ENCODE results near the gene RGS17.
A peak's percentile ranks its signal among the peaks of the same experiment; 100 is the strongest.
"Not testable (repeated sequence)": the region's sequence is repeated elsewhere in the genome, so short reads cannot be mapped to it uniquely, and the experiment has no call there.

The RGS17 gene

GRCh38 chr6:153028286-153028685 lies 102.8 kb downstream of the RGS17 start:
- DNase-seq: no peak

- DNase-seq: no peak
These were observed 103.6 kb downstream of the RGS17 start for GRCh38 chr6:153027480-153027879.

DNA sequence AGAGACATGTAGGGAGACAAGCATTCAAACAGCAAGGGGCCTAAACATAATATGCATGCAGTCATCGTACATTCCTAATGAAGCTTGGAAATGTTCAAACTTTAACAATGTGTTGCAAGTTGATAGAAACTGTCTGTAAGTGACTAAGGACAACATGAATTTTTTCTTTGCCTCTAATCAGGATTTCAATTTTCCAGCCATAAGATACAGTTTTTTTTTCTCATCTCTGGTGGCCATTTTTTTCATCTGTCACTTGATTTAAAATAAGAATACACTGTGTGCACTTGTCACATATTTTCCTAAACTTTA lies 106.4 kb downstream of the RGS17 start:
- no peak for DNase-seq

- DNase-seq: peak; percentile 75
These were observed 106.9 kb downstream of the RGS17 start for GRCh38 chr6:153023977-153024708.

DNA sequence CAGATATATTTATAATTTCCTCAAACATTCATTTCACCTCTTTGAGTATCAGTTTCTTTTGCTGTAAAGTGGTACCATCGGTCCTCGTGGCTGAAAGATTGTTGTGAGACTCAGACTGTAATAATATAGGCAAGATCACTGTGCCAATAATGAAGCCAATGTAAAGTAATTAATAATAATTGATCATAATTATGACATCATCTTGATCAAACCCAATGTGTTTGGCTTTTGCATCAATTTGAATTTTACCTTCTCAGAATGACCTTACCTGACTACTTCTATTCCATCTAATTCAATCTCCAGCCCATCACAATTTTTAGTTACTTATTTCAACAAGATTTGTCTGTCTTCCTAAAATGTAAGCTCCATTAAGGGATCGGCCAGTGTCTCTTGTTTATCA lies 112.7 kb downstream of the RGS17 start:
- no peak for DNase-seq

DNA sequence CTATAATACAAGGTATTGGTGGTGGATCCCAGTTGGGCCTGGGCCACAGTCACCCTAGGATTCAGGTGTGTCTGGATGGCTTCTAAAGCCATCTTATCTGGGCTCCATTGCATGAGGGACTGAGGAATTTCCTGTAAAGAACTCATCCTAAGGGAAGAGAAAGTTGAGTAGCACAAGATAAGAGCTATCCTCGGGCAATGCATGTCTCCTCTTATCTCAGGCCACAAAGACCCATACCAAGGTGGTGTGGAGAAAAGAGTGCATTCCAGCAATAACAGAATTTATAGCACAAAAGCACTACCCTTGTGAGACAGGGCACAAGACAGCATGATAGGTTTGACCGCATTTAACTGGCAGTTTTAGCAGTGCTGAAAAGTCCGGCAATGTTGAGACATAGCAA lies 114.2 kb downstream of the RGS17 start:
- no peak for DNase-seq

GRCh38 chr6:153015094-153015640 lies 115.9 kb downstream of the RGS17 start:
- DNase-seq: no peak

DNA sequence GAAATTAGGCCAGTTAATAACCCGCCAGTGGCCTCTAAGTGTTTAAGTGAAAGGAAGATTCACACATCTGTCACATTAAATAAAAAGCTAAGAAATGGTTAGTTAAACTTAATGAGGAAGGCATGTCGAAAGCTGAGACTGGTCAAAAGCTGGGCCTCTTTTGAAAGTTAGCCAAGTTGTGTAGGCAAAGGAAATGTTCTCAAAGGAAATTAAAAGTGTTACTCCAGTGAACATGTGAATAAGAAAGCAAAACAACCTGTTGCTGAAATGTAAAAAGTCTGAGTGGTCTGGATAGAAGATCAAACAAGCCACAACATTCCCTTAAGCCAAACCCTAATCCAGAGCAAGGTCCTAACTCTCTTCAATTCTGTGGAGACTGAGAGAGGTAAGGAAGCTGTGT lies 117.6 kb downstream of the RGS17 start:
- DNase-seq: no peak

GRCh38 chr6:153012856-153013255 lies 118.2 kb downstream of the RGS17 start:
- no peak for DNase-seq

DNA sequence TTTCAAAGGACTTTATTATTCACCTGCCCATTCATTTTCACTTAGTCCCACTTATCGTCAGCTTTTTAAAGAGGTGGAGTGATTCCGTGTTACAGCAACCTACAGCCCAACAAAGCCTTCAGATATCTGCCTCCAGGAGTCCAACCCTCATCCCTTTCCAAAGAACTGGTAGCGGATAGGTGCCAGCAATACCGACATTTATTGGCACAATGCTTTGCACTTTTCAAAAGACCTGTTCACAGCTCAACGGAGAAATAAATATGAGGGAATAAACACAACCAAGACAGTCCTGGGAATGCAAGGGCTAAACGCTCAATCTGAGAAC lies 127.8 kb downstream of the RGS17 start:
- no peak for DNase-seq

DNA sequence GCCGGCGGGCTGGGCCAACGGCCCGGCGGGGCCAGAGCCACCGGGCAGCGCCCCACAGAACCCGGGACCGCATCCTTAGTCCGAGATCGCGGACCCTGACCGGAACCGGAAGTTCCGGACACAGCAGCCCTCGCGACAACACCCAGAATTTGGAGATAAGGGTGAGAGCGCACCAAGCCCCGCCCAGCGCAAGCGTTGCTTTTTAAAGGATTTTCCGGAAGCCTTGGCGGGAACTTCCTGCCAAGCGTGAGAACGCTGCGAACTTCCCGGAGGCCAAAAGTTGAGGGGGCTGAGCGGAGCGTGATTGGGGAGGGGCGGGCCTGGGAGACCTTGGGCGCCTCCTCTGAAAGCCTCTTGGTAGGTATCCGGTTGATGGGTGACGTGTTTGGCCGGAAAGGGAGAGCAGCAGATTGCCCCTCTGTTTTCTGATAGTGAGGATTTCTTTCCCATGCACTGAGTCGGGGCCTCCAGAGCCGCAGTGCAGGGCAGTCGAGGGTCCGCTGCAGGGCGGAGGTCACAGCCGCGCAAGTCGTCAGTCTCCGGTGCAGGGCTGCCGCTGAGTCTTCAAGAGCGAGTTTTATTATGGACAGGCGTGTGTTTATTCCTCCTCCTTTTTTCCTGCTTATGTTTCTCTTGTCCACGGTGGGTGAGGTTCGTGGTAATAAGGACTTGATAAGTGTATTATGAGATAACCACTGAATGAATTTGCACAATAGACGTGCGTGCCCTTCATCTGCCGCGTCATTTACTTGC lies 128.3 kb downstream of the RGS17 start, which contains the start of gene MTRF1L:
MTRF1L (minus strand) TSS at position 97 of the 753 bp plus-strand sequence; CDS start at position 73, 24 bp downstream.
- peak; percentile 97 for DNase-seq

DNA sequence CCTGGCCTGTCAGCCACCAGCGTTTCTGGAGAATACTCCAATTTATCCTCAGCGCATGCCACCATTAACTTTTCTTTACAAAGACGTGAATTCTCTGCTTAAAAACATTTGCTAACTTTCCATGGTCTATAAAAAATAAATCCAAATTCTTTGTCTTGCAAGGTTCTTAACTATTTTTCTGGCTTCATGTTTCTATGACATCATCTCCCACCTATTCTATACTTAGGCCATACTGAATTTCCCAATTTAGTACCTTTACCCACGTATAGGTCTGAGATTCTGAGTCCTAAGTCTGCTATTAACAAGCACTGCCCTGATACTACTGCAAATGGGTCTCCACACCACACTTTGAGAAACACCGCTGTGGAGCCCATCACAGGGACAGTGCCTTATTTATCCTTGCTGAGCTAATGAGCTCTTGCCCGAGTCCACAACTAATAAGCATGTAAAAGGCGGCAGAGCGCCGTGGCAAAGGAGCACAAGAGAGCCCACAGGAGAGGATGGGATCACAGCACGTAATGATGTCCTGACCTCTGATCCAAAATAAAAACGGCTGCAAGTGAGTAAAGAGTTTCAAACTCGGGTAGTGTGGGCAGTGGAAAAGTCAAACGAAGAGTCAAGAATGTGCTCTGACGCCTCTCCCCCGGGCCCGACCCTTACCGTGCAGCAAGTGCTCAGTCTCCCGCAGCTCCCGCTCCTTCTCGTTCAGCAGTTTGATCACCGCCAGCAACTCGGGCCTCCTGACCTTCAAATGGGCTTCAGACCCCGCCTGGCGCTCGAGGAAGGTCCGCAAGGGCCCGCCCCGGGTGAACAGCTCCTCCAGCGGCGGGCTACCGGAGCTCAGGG lies 129.1 kb downstream of the RGS17 start:
- DNase-seq: peak; percentile 23

DNA sequence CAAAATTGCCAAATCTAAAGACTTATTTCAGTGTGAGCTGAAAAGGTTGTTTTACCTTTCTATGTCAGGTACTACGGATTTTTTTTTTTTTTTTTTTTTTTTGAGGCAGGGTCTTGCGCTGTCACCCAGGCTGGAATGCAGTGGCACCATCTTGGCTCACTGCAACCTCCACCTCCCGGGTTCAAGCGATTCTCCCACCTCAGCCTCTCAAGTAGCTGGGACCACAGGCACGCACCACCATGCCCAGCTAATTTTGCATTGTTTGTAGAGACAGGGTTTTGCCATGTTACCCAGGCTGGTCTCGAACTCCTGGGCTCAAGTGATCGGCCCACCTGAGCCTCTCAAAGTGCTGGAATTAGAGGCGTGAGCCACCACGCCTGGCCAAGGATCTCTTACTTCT lies 130.3 kb downstream of the RGS17 start:
- DNase-seq: not testable (repeated sequence)

GRCh38 chr6:153000243-153000642 lies 130.8 kb downstream of the RGS17 start:
- no peak for DNase-seq

DNA sequence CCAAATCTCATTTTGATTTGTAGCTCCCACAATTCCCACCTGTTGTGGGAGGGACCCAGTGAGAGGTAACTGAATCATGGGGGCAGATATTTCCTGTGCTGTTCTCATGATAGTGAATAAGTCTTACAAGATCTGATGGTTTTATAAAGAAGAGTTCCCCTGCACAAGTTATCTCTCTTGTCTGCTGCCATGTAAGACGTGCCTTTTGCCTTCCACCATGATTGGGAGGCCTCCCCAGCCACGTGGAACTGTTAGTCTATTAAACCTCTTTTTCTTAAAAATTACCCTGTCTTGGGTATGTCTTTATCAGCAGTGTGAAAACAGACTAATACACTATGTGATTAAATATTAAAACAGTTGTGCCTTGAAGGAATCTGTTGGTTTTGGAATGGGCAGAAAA lies 131.5 kb downstream of the RGS17 start:
- not testable (repeated sequence) for DNase-seq

GRCh38 chr6:152993847-152994246 lies 137.2 kb downstream of the RGS17 start:
- no peak for DNase-seq

- no peak for DNase-seq
These were observed 137.7 kb downstream of the RGS17 start for GRCh38 chr6:152993431-152993830.

DNA sequence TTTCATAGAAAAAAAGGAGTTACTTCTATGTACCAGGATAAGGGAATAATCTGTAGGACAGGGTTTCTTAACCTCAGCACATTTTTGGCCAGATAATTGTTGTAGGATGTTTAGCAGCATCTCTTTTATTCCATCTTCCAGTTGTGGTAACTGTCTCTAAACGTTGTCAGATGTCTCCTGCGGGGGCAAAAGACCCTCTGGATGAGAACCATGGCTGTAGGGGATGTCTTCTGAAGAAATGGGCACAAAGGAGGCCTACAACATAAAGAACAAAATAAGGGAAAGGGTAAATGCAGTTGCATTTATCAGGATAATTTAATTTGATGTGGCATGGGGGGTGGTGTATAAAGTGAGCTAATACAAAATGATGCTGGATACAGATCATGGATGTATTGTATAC lies 144.1 kb downstream of the RGS17 start:
- no peak for DNase-seq

DNA sequence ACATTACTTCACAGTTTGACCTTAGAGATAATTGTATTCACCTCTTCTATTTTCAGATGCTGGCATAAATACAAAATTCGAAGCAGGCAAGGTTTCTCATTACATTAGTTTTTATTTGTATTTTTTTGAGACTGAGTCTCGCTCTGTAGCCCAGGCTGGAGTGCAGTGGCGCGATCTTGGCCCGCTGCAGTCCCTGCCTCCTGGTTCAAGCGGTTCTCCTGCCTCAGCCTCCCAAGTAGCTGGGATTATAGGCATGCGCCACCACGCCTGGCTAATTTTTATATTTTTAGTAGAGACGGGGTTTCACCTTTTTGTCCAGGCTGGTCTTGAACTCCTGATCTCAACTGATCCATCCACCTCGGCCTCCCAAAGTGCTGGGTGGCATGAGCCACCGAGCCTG lies 145.8 kb downstream of the RGS17 start:
- not testable (repeated sequence) for DNase-seq

- DNase-seq: peak; percentile 28
These were observed 146.6 kb downstream of the RGS17 start for GRCh38 chr6:152984513-152984872.

DNA sequence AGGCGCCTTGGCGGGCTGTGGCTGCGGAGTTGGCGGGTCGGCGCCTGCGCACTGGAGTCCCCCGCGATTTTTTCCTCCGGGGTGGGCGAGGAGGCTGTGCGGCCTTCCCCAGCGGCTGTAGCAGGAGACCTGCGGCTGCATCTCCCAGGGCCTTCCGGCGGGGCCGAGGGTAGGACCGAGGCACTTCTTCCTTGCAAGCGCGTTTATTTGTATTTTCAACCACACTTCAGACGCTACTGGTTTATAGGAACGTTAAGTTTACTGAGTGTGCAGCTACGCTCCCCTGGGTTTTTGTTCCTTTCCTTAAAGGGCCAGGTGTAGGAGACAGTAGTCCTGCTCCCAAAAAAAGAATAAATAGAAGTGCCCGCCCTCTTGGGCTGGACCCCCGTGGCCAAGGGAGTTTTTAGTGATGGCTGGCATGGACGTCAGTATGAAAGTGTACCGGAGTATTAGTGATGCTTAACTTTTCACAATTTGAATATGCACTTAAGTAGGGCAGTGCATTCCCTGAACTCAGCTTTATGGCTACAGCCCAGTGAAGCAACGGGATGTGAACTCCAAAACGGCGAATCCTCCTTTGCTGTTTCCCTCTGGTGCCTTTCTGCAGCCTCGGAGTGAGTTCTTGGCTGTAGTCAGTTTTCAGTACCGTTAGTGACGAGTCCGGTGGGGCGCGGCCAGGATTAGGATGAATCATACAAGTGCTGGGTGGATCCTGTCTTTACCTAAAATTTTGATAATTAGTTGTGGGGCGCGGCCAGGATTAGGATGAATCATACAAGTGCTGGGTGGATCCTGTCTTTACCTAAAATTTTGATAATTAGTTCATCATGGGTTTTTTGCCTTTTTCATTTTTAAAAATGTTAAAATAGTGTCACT lies 147.2 kb downstream of the RGS17 start:
- peak; percentile 97 for DNase-seq

DNA sequence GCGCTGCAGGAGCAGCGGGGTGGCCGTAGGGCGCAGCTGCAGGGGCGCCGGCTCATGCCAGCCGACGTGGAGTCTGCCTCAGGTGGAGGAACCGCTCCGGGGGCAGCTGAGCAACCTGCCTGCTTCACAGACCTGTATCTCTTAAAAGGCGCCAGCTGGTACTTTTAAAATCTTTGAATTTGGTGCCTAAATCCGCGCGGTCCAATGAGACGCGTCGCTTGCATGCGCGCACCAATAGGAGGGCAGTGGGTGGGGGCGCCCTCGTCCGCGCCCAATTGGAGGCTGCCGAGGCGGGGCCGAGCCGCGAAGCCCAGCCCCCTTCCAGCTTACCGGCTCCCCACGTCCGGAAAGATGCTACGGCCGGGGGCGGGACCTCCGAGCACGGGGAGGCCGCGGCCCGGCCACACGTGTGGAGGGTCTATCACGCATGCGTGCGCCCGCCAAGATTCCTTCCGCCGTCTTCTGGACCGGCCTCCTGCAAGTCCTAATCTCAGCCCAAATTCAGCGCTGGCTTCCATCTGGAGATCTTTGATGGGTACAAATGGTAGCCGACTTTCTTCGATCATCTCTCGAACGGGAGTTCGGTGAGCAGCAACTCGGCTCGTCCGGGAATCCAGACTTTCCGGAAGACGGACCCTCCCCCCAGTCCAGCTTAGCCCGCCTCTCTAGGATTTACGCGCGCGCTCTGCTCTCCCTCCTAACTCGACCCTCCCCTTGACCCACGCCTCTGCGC lies 148.0 kb downstream of the RGS17 start, which contains the start of gene FBXO5:
FBXO5 (minus strand) TSS at position 138 of the 733 bp plus-strand sequence; CDS start at position 56, 82 bp downstream.
- DNase-seq: peak; percentile 99
